A549 (cell line): ENCODE results near the gene CLCA2.

Source experiments
- CEBPB ChIP-seq, 2 experiments: fragments of >200 bp in 1 of 2; sonication (Bioruptor Twin) in 1 of 2; formaldehyde crosslinking in 1 of 2; IDR thresholded peaks; 2 replicates each; pipeline ENCODE4 v1.6.1; 2012 to 2016
- CTCF ChIP-seq: fragments of >200 bp; sonication (Bioruptor Twin); formaldehyde crosslinking; IDR thresholded peaks from 3 replicates; pipeline ENCODE4 v1.5.1; 2016
- EP300 ChIP-seq, 2 experiments: fragments of >200 bp; sonication (Bioruptor Twin); formaldehyde crosslinking; IDR thresholded peaks; 2 replicates in 1 of 2; 3 replicates in 1 of 2; pipeline ENCODE4 v1.6.1; 2016 to 2017
- MAX ChIP-seq: IDR thresholded peaks from 2 replicates; pipeline ENCODE4 v1.6.1; 2012
- PBX3 ChIP-seq: IDR thresholded peaks from 2 replicates; pipeline ENCODE4 v1.6.1; 2012
- POLR2A ChIP-seq: IDR thresholded peaks from 2 replicates; pipeline ENCODE4 v1.6.1; 2012; ENCODE audit warnings: mild to moderate bottlenecking, low read length
- POLR2AphosphoS2 ChIP-seq: conservative IDR thresholded peaks from 2 replicates; pipeline ENCODE4 v1.6.1; 2012; ENCODE audit warnings: low read length, improper control_type of control experiment, inconsistent platforms
- USF2 ChIP-seq: fragments of 450-650 bp; IDR thresholded peaks from 2 replicates; pipeline ENCODE4 v1.6.1; 2014; ENCODE audit warnings: antibody characterized with exemption

GRCh38 chr1:86464819-86465218, 40.8 kb downstream of the CLCA2 start:
- no peak for TF ChIP-seq CTCF
- no peak for TF ChIP-seq POLR2A
- TF ChIP-seq PBX3, result no peak
- TF ChIP-seq EP300 (IDR thresholded peaks at IDR 0.05), result no peak
- TF ChIP-seq CEBPB (IDR thresholded peaks at IDR 0.05), result no peak
- TF ChIP-seq MAX, result no peak
- TF ChIP-seq USF2, result no peak
- TF ChIP-seq POLR2AphosphoS2, result no peak
